Small intestine (tissue), 7 donors: ENCODE results near the gene PDK2. TPM values are rescaled to one million over a fixed set of nuclear protein-coding genes. Genes with fewer than 3 reads are reported as not detected.

Experiments used
- DNase-seq, 2 donors: peaks; one replicate each; pipeline versions ENCODE4 v3.0.0 to v3.0.0-alpha.2; 2013
- FAIRE-seq: peaks from 2 replicates; lab custom pipeline; 2012; peaks lifted over from hg19 to GRCh38; lab: Jason Lieb, UNC
- H3K27ac ChIP-seq, 3 donors: one replicate each; pipeline ENCODE4 v1.5.1; 2013; ENCODE audit warnings: low read length in 2 of 3, mild to moderate bottlenecking in 2 of 3, control low read depth in 1 of 3, inconsistent platforms in 1 of 3, low read depth in 1 of 3, moderate library complexity in 1 of 3
- H3K27me3 ChIP-seq, 3 donors: one replicate each; pipeline ENCODE4 v1.6.1; 2013; ENCODE audit warnings: low read length in 3 of 3, inconsistent platforms in 1 of 3; ENCODE audit not compliant: control insufficient read depth in 3 of 3, insufficient read depth in 3 of 3
- H3K36me3 ChIP-seq, 3 donors: one replicate each; pipeline ENCODE4 v1.6.1; 2013; ENCODE audit warnings: low read length in 3 of 3, inconsistent platforms in 1 of 3, low read depth in 1 of 3, mild to moderate bottlenecking in 1 of 3, moderate library complexity in 1 of 3; ENCODE audit not compliant: control insufficient read depth in 3 of 3, insufficient read depth in 2 of 3
- H3K4me1 ChIP-seq, 3 donors: one replicate each; pipeline ENCODE4 v1.6.1; 2013; ENCODE audit warnings: low read length in 2 of 3, inconsistent platforms in 1 of 3, low read depth in 1 of 3, mild to moderate bottlenecking in 1 of 3, moderate library complexity in 1 of 3; ENCODE audit not compliant: control insufficient read depth in 3 of 3, insufficient read depth in 2 of 3
- H3K4me3 ChIP-seq, 3 donors: one replicate each; pipeline ENCODE4 v1.5.1; 2013; ENCODE audit warnings: low read length in 3 of 3, control low read depth in 1 of 3, inconsistent platforms in 1 of 3, low read depth in 1 of 3, mild to moderate bottlenecking in 1 of 3, moderate library complexity in 1 of 3
- H3K9me3 ChIP-seq, 2 donors: one replicate each; pipeline ENCODE4 v1.6.1; 2013; ENCODE audit warnings: low read depth in 1 of 2, low read length in 1 of 2; ENCODE audit not compliant: control insufficient read depth in 2 of 2, insufficient read depth in 1 of 2
- WGBS, 3 donors: extraction: QIAGEN DNeasy Blood & Tissue Kit; methylation state at CpG; one replicate each; pipeline ENCODE4 v1.1.7; 2013; 5-methylcytosine and 5-hydroxymethylcytosine counted together
- polyA plus RNA-seq, 4 donors: library from polyadenylated mRNA; stranded (reverse) in 3 of 4; unstranded in 1 of 4; fragments of 200-250 nt in 3 of 4; fragments of 120-200 nt in 1 of 4; gene quantifications; one replicate each; pipeline versions ENCODE4 v1.2.1 to v1.2.3, GENCODE V29; 2013
- donor health status: healthy with polysubstance abuse.
- donor health status: control.
- donor health status: control.
- donor health status: Bipolar disorder and iron deficiency.
- donor health status: healthy.

Gene PDK2
- polyA plus RNA-seq, 4 donors = 27.2 to 125 (median 36.8) TPM

GRCh38 chr17:50144845-50145531, 49.8 kb downstream of the PDK2 start:
- Histone ChIP-seq H3K9me3 (peaks cover 0 to 7% of the 10 kb centered on the region in 2 donors), H3K27ac (peak overlapping the region in 1 of 3 donors; percentile 14), H3K27me3 (no peaks in the 10 kb centered on the region), H3K4me3 (no peak overlapping the region), H3K4me1 (peaks cover 3 to 46% (median 13%) of the 10 kb centered on the region in 3 donors), H3K36me3 (peaks cover 7 to 78% (median 20%) of the 10 kb centered on the region in 3 donors)
- peak in 1 of 2 donors; percentile 48 for DNase-seq
- no peak for FAIRE-seq
- 76 to 79% (median 76%) methylated on average over 16 of the region's 16 CpGs for WGBS, 3 donors

DNA sequence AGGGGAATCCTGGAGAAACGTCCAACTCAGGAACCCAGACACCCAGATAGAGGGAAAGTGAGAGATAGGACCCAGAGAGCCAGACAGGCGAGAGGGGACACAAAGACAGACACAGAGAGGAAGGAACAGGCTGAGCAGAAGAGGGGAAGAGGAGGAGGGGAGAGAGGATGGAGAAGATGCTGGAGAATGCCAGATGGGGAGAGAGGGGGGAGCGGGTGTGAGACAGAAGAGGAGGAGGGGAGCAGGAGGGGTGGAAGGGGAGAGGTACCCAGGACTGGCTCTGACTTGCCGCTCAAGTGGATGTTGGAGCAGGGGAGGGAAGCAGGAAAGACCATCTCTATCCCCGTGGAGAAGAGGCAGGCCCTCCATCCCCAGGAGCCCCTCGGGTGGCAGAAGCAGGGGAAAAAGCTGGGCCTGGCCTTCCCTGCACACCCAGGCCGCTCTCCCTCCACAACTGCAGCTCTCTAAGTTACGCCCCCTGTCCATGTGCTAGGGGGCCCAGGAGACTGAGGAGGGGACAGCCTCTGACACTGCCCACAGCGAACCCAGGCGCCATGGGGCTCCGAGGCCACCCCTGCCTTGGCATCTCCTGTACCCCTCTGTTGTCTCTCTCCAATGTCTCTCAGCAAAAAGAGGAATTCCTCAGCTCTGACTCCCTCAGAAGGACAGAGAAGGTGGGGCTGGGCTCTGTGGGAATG, 50.5 kb downstream of the PDK2 start:
- peaks cover 7 to 71% (median 17%) of the 10 kb centered on the region in 3 donors for H3K36me3 ChIP-seq
- DNase-seq = no peak
- WGBS, 3 donors = 71 to 80% (median 78%) methylated on average over 11 of the region's 11 CpGs
- no peaks in the 10 kb centered on the region for H3K27me3 ChIP-seq
- H3K9me3 ChIP-seq = peaks cover 0 to under 1% of the 10 kb centered on the region in 2 donors
- H3K4me1 ChIP-seq = peaks cover 3 to 42% (median 13%) of the 10 kb centered on the region in 3 donors
- H3K27ac ChIP-seq = no peak overlapping the region
- no peak for FAIRE-seq
- no peak overlapping the region for H3K4me3 ChIP-seq

GRCh38 chr17:50146230-50146926, 51.2 kb downstream of the PDK2 start:
- Histone ChIP-seq H3K27me3 (no peaks in the 10 kb centered on the region), H3K36me3 (peaks cover 7 to 64% (median 15%) of the 10 kb centered on the region in 3 donors), H3K4me1 (peaks cover 3 to 45% (median 13%) of the 10 kb centered on the region in 3 donors), H3K27ac (no peak overlapping the region), H3K9me3 (no peaks in the 10 kb centered on the region), H3K4me3 (no peak overlapping the region)
- no peak for DNase-seq
- WGBS, 3 donors = 70 to 82% (median 76%) methylated on average over 10 of the region's 10 CpGs
- no peak for FAIRE-seq

DNA sequence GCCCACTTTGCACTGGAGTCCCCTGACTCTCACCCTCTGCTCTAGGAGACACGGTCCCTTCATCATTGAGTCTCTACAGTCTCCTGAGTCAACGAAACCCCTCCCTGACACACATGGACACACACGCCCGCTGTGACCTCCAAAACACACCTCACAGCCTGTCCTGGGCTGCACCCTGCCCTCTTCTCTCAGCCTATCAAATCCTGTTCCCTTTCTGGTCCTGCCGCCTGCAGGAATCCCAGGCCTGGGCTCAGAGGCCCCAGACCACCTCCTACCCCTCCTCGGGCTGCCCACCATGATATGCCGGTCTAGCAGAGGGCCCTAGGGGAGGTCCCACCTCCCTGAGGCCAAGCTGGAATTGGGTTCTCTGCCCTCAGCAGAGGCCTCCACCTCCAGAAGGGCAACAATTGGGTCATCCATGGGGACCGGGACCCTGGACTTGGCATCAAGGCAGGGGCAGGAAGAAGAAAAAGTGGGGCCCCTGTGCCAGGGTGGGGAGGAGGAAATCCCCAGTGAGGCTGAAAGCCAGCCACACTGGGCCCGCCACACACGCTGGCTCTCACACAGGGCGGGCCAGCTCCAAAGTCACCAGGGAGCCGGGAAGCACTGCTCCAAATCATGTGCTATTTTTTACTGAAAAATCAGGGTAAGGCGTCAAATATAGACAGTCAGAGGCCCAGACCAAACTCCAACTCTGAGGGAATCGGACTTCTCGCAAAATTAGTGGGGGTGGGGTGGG, 51.9 kb downstream of the PDK2 start:
- Histone ChIP-seq H3K4me3 (peak overlapping the region in 2 of 3 donors; percentile 85 to 87), H3K36me3 (peaks cover 7 to 57% (median 14%) of the 10 kb centered on the region in 3 donors), H3K27me3 (no peaks in the 10 kb centered on the region), H3K4me1 (peaks cover 3 to 52% (median 13%) of the 10 kb centered on the region in 3 donors), H3K27ac (peak overlapping the region in 2 of 3 donors; percentile 3 to 15), H3K9me3 (no peaks in the 10 kb centered on the region)
- 35 to 49% (median 42%) methylated on average over 15 of the region's 15 CpGs for WGBS, 3 donors
- no peak for DNase-seq
- no peak for FAIRE-seq

DNA sequence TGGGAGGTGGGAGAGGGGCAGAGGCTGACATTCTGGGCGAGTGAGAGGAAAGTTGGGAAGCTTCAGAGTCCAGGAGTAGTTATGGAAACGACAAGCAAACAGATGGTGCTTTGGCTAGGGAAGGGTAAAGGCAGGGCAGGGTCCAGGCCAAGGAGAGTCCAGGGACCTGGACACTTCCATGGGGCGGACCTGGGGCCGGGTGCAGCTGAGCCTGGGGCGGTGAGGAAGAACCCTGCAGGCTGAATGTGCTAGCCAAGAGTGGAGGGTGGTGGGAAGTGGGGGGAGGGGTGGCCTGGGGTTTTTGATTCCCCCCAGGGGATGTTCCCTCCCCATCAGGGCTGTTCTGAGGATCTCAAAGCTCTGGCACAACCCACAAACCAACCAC, 52.7 kb downstream of the PDK2 start:
- peaks cover 4 to 50% (median 8%) of the 10 kb centered on the region in 3 donors for H3K36me3 ChIP-seq
- peak overlapping the region in 2 of 3 donors; percentile 85 to 87 for H3K4me3 ChIP-seq
- WGBS, 3 donors = 3 to 10% (median 5%) methylated on average over 5 of the region's 5 CpGs
- no peak for FAIRE-seq
- peaks cover 3 to 60% (median 13%) of the 10 kb centered on the region in 3 donors for H3K4me1 ChIP-seq
- no peaks in the 10 kb centered on the region for H3K9me3 ChIP-seq
- DNase-seq = peak; percentile 71 to 79
- H3K27me3 ChIP-seq = no peaks in the 10 kb centered on the region
- H3K27ac ChIP-seq = peak overlapping the region in 2 of 3 donors; percentile 13 to 57

- 1 to 2% (median 1%) methylated on average over 19 to 25 of the region's 25 CpGs for WGBS, 3 donors
- Histone ChIP-seq H3K9me3 (no peaks in the 10 kb centered on the region), H3K4me1 (peaks cover 3 to 60% (median 13%) of the 10 kb centered on the region in 3 donors), H3K27ac (peak overlapping the region in 2 of 3 donors; percentile 13 to 57), H3K36me3 (peaks cover 3 to 43% (median 4%) of the 10 kb centered on the region in 3 donors), H3K4me3 (peak overlapping the region; percentile 75 to 87 (median 85)), H3K27me3 (no peaks in the 10 kb centered on the region)
- DNase-seq = peak; percentile 71
- no peak for FAIRE-seq
Measured at GRCh38 chr17:50148226-50149090, 53.3 kb downstream of the PDK2 start.

DNA sequence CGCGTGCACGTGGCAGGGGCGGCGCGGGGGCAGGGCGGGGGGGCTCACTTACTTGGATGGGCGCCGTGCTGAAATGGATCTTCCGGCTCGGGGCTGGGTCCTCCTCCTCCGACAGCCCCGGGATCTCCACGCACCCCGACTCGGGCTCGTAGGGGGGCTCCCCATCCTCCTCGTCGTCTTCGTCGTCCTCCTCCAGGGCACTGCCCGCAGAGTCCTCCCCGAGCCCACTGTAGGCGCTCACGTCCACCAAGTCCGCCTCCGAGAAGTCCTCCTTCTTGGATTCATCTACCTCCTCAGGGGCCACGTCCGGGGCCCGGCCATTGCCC, 53.9 kb downstream of the PDK2 start:
- Histone ChIP-seq H3K27me3 (no peaks in the 10 kb centered on the region), H3K27ac (peak overlapping the region; percentile 57 to 79 (median 58)), H3K4me3 (peak overlapping the region; percentile 75 to 87 (median 85)), H3K9me3 (no peaks in the 10 kb centered on the region), H3K36me3 (peaks cover 0 to 37% (median 3%) of the 10 kb centered on the region in 3 donors), H3K4me1 (peaks cover 3 to 60% (median 13%) of the 10 kb centered on the region in 3 donors)
- 0% methylated on average over 20 to 30 of the region's 30 CpGs for WGBS, 3 donors
- no peak for DNase-seq
- no peak for FAIRE-seq
